ENCODE results near the gene ISG20. TPM values are rescaled to one million over a fixed set of nuclear protein-coding genes. Genes with fewer than 3 reads are reported as not detected.

ISG20 gene
- total RNA-seq, 4 donors from 2014 or later: 50.3 to 90.0 (median 70.6) TPM

GRCh38 chr15:88703533-88703932 is 64.7 kb downstream of the ISG20 start:
- Histone ChIP-seq H3K36me3 (no peaks in the 10 kb centered on the region), H3K4me3 (no peak overlapping the region), H3K27ac (no peak overlapping the region), H3K27me3 (peaks cover 0 to 6% of the 10 kb centered on the region in 2 donors), H3K9me3 (no peaks in the 10 kb centered on the region), H3K4me1 (peaks cover 0 to 10% (median 2%) of the 10 kb centered on the region in 4 donors)
- peak in 1 of 3 donors; percentile 10 for DNase-seq
- no peak for TF ChIP-seq CTCF (IDR thresholded peaks at IDR 0.05)
- no peak for TF ChIP-seq POLR2A (IDR thresholded peaks at IDR 0.05)

GRCh38 chr15:88704791-88705768 is 66.3 kb downstream of the ISG20 start:
- DNase-seq: peak in 1 of 3 donors; percentile 45
- peak overlapping the region; percentile 19 to 54 (median 45) for H3K4me3 ChIP-seq
- no peak for TF ChIP-seq POLR2A (IDR thresholded peaks at IDR 0.05)
- no peak for TF ChIP-seq CTCF (IDR thresholded peaks at IDR 0.05)
- peaks cover 0 to 6% of the 10 kb centered on the region in 2 donors for H3K27me3 ChIP-seq
- no peaks in the 10 kb centered on the region for H3K9me3 ChIP-seq
- H3K4me1 ChIP-seq: peaks cover 0 to 10% (median 2%) of the 10 kb centered on the region in 4 donors
- no peaks in the 10 kb centered on the region for H3K36me3 ChIP-seq
- peak overlapping the region in 2 of 4 donors; percentile 19 to 33 for H3K27ac ChIP-seq

- Histone ChIP-seq H3K36me3 (no peaks in the 10 kb centered on the region), H3K4me1 (peaks cover 0 to 10% (median 2%) of the 10 kb centered on the region in 4 donors), H3K9me3 (no peaks in the 10 kb centered on the region), H3K27ac (peak overlapping the region in 1 of 4 donors; percentile 19), H3K4me3 (peak overlapping the region in 3 of 4 donors; percentile 39 to 54 (median 51)), H3K27me3 (peaks cover 0 to 6% of the 10 kb centered on the region in 2 donors)
- DNase-seq: peak in 1 of 3 donors; percentile 36
- TF ChIP-seq POLR2A (IDR thresholded peaks at IDR 0.05): no peak
- no peak for TF ChIP-seq CTCF (IDR thresholded peaks at IDR 0.05)
Observed at GRCh38 chr15:88705769-88706165, 67.0 kb downstream of the ISG20 start.

Small RNA genes lying within 50 kb of the gene (small RNA-seq; reads per million reads assigned to genes)
- gene MIR1179 (0 reads per million in 2 donors), gene MIR7-2 (0 to 0.25 reads per million in 2 donors)

Other genes starting within 250 kb of the ISG20 start
- 10 to 100 TPM; 13.7 to 23.3 (median 18.5) TPM for gene MRPL46, start 171.6 kb upstream of the ISG20 start, total RNA-seq
- gene MRPS11, start 171.3 kb upstream of the ISG20 start, total RNA-seq: 10 to 100 TPM; 20.7 to 42.9 (median 35.3) TPM
- gene DET1, start 92.3 kb upstream of the ISG20 start, total RNA-seq: 10 to 100 TPM in 3 of 4 donors, 1 to 10 TPM in 1; 9.3 to 19.6 (median 10.8) TPM
- gene AEN, start 17.7 kb upstream of the ISG20 start, total RNA-seq: 10 to 100 TPM in 2 of 4 donors, 1 to 10 TPM in 2; 9.6 to 17.3 (median 11.5) TPM
- under 1 TPM in 1 of 4 donors, not detected in 3; 0.38 TPM for gene ACAN, start 164.4 kb downstream of the ISG20 start, total RNA-seq